Glomerular visceral epithelial cell (primary cell): ENCODE measurements around the gene SRD5A2.

ENCODE experiments used
- DNase-seq: peaks from one replicate; pipeline ENCODE4 v3.0.0-alpha.2; 2016; ENCODE audit errors: extremely low spot score

The SRD5A2 gene, protein sequence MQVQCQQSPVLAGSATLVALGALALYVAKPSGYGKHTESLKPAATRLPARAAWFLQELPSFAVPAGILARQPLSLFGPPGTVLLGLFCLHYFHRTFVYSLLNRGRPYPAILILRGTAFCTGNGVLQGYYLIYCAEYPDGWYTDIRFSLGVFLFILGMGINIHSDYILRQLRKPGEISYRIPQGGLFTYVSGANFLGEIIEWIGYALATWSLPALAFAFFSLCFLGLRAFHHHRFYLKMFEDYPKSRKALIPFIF

DNA sequence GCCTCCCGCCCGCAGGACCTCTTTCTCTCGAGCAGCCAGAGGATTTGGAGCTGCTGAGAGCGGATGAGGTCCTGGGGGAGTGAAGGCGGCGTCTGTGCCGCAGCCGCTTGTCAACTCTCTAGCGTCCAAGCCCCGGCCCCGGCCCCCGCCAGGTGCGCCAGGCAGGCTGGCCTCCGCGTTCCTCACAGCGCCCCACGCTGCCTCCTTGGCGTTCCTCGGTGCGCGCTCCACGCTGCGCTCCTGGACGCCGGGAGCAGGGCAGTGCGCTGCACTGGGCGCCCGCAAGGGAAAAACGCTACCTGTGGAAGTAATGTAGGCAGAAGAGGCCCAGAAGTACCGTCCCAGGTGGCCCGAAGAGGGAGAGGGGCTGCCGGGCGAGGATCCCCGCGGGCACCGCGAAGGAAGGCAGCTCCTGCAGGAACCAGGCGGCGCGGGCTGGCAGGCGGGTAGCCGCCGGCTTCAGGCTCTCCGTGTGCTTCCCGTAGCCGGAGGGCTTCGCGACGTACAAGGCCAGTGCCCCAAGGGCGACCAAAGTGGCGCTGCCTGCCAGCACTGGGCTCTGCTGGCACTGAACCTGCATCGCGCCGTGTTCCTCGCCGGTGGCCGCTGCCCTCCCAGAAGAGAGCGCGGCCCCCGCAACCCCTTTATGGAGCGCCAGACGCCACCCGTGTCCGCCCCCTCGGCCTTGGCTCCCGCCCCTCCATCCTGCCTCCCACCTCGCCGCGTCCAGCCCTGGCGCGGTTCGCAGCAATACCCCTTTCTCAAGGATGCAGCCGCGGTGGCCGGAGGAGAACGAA is at the start of gene SRD5A2:
TSS of gene SRD5A2 (minus strand) at position 618 of the 797 bp plus-strand sequence. CDS start at position 580, 38 bp downstream.
- no peak for DNase-seq

DNA sequence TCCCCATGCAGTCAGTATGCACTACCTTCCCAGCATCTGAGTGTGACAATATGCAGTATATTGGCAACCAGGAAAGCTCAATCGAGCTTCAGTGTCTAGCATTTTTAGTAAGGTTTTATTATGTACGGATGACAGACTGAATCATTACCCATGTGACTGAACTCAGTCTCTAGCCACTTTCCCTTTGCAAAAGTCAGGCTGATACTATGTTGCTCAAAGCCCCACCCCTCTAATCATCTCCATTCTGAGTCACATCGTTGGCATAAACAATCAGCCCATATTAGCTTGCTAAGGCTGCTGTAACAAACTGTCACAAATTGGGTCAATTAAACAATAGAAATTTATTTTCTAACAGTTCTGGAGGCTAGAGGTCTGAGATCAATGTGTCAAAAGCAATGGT is 25.8 kb upstream of the SRD5A2 start:
- no peak for DNase-seq

DNA sequence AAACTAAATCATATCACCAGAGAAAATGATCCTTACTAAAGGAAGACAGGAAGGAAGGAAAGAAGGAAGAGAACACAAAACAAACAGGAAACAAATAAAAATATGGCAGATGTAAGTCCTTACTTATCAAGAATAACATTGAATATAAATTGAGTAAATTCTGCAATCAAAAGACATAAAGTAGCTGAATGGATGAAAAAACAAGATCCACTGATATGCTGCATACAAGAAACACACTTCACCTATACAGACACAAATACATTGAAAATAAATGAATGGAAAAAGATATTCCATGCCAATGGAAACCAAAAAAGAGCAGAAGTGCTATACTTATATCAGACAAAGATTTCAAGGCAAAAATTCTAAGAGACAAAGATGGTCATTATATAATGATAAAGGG is 18.0 kb upstream of the SRD5A2 start:
- no peak for DNase-seq

DNA sequence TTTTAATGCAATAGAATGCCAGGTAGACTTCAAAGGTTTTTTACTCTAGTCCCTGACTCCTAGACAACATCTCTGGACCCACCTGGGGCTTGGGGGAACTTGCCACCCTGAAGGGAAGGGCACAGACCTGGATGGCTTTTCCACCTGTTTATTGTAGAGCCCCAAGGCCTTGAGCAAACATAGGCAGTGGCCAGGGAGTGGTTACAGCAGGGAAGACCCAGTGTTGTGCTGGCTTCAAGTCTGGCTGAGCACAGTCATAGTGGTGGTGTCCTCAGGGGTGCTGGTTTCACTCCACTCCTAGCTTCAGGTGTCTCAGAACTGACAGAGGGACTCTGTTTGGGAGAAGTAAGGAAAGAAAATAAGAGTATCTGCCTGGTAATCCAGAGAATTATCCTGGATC is 5.5 kb upstream of the SRD5A2 start:
- DNase-seq, result no peak

DNA sequence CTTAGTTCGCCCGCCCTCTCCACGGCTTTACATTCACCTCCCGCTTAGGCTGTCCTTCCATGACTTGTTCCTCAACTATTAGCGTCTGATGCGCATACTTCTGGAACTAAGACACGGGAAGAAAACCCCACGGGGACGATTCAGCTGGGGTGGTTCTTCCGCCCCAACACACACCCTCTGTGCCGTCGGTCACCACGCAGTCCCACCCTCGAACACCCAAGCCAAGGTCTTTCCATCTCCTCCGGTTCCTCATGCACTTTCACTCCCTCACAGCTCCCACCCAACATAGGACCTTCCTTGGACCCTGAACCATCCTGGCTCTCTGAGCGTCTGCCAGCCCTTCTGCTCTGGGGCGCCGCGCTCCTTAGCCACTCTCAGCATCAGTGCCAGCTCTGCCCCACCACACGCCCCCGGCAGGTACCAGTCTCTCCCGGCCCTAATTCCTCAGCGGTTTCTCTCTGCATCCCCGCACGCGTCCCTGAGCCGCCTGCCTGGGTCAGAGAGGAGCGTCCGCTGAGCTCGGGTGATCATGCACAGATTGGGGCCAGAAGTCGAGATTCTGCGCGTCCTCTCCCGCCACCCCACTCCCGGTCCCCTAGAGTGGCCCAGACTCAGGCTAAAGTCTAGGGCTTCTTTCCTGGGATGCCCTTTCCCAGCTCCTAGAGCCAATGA is 522 bp upstream of the SRD5A2 start:
- DNase-seq, result no peak

DNA sequence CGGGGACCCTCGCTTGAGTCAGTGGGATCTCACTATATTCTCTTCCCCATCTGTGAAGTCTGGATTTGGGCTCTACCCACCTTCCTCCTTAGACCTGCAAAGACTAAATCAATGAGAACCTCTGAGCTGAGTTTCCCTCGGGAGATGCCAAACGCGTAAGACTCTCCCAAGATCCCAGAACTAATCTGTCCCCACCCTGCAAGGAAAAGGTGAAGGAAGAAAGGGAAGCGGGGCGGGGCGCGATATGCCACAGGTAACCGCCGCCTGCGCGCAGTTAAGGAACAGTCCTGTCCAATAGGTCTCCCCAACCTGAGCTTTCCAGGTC is 780 bp downstream of the SRD5A2 start:
- no peak for DNase-seq

DNA sequence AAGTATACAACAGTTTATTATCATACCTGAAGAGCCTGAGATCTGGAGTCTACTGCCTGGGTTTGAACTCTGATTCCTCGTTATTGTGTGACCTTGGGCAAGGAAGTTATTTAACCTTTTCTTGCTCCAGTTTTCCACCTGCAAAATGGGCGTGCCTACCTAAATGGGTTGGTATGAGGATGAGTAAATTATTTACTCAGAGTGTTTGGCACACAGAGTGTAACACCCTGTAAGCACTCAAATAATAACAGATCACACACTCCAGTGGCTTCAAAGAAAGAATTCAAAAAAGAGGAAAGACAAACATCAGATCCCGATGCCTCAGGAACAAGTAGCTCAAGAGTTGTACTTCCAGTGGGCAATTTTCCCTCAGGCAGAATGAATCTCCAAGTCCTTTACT is 2.4 kb downstream of the SRD5A2 start:
- no peak for DNase-seq

DNA sequence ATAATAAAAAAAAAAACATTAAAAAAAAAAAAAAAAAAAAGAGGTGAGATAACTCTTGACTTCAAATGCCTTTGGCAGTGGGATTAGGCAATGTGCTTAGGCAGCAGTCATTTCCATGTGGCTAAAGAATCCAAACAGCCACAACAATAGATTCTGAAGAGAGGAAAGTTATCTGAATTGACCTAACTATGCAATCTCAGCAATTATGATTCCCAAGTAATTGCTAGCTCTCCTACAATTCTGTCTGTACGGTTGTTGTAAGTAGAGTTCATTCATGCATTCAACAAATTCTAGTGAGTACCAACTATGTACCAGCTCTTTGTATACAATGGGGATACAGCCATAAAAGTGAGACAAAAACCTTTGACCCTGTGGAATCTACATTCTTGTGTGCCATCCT is 3.6 kb downstream of the SRD5A2 start:
- no peak for DNase-seq

DNA sequence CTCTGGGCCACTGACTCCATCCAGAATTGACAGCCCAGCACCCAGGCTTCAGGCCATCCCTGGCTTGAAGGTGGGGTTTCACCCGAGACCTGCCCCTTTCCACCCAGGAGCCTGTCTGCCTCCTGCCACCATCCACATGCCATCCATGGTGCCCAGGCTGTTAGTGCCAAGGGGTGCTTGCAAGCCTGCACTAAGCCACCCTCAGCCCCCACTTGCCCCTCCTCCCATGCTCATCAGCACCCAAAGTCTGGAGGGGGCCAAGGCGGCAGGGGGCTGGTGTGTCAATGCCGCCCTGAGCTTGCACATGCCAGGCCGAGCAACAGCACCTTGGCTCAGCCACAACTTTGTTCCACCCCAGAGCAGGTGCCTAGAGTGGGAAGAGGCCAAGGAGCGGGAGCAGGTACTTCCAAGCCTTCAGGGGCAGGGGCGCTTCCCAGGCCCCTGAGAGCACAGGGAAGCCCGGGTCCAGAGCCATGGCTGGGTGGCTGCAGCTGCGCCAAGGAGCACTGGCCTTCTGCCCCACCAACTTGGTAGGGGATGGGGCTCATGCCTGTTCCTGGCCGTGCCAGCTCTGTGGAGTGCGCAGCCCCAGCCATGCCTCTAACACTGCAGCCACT is 12.0 kb downstream of the SRD5A2 start:
- DNase-seq, result no peak

DNA sequence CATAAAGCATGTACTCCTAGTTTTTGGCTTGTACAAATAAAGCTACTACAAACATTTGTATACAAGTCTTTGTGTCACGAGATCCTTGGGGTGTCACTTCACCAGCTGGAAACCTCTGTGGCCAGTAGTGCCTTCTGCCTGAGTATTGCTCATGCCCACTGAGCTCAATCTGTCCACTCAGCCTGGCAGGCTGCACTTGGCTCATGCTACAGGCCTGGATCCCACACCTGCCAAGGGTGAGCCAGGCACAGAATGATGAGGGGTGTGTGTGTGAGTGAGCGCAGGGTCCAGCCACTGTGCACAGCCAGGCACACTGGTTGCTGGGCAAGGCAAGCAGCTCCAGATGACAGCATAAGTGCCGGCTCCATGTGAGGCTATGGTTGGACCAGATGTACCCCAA is 13.1 kb downstream of the SRD5A2 start:
- DNase-seq, result no peak

DNA sequence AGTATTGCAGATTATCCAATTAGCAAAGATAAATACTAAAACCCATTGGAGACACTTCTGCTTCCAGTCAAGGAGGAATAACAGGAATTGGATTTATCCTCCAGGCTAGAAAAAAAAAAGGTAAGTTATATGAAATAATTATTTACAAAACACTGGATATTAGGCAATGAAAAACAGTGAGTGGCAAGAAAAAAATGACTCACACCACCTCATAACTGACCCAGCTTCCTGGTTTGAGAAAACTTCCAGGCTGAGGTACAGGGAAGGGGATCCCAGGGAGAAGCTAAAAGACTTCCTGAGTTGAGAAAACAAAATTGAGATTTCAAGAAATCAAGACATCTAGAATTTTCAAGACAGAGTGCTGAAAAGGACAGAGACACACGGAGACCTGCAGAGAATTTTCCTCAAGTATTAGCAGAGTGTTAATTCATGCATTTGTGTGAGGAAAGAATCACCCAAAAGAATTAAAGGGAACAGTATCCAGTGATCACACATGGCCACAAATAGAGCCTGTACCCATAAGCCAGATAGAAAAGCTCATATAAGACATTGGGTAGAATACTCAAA is 17.4 kb downstream of the SRD5A2 start:
- DNase-seq, result peak; percentile 11

DNA sequence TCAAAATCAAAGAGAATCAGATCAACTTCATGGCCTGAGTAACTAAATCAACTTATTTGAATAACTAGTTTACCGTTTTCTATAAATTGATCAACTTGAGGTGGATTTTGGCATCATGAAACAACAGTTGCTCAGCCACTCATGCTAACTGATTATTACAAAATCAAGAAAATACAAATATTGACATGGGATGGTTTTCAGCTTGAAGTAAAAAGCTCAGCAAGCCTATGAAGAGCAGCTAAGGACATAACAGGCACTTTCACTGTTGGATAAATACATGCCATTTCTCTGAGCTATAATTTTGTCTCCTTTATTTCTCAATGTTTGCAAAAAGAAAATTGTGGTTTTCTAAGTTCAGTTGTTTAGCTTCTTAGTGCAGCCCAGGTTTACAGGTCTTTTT is 18.9 kb downstream of the SRD5A2 start:
- no peak for DNase-seq

DNA sequence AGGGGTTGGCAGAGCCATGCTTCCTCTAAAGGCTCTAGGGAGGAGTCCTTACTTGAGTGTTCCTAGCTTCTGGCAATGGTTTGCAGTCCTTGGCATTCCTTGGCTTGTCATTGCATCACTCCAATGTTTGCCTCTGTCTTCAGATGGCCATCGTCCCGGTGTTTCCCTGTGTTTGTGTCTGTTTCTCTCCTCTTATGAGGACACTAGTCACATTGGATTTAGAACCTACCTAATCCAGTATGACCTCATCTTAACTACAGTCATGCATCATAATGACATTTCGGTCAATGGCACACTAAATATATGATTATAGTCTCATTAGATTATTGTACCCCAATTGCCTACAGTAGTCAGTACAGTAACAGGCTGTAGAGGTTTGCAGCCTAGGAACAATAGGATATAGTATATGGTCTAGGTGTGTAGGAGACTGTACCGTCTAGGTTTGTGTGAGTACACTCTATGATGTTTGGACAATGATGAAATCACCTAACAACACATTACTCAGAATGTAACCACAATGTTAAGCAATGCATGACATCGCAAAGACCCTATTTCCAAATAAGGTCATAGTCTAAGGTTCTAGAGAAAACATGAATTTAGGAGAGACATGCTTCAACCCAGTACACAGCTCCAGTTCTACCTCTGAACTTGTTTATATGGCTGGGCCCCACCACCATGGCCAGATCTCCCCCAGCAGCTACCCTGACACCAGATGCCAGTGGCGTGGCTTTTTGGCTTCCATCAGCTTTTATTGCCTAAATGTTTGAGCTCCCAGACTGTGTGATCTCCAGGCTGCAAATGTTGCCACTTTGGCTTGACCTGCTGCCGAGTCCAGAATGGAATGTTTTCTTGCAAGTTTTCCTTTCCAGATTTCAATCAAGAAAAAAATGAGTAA is 22.1 kb downstream of the SRD5A2 start:
- peak; percentile 64 for DNase-seq

DNA sequence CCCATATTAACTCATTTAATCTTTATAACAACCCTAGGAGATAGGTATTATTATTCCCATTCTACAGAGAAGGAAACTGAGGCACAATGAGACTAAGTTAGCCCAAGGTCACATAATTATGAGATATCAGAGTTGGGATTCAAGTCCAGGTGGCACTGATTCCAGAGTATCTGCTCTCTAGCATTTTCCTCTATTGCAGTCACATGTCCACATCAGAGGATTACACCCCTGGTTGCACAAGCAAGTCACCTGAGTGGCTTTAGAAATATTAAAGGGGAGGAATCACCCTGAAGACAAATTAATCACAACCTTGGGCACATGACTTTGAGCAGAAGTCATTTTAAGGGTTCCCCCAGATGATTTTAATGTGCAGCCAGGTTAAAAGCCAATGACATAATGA is 23.8 kb downstream of the SRD5A2 start:
- DNase-seq, result no peak

DNA sequence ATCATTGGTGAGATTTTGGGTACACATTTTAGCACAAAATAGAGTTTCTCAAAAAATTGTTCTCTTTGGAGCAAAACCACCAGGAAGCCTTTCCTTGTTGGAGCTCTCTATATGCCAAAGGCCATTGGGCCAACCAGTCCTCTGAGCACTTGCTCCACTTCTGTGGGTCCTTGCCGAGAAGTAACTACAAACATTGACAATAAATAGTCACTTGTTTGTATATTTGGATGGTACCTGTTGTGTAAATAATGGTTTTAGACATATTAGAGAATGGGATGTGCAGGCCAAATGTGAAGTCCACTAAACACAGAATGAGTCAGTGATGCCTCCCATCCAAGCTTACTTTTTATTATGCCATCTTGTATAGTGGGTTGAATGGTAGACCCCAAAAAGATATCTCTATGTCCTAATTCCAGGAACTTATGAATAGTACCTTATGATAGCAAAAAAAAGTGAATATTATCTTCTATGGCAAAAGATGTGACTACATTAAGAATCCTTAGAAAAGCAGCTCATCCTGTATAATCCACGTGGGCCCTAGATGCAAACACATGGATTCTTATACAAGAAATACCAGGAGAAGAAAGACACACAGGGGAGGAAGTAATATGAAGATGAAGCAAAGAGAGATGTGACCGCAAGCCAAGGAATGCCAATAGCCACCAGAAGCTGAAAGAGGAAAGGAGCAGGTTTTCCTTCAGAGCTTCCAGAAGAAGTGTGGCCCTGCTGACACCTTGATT is 24.6 kb downstream of the SRD5A2 start:
- DNase-seq, result no peak

DNA sequence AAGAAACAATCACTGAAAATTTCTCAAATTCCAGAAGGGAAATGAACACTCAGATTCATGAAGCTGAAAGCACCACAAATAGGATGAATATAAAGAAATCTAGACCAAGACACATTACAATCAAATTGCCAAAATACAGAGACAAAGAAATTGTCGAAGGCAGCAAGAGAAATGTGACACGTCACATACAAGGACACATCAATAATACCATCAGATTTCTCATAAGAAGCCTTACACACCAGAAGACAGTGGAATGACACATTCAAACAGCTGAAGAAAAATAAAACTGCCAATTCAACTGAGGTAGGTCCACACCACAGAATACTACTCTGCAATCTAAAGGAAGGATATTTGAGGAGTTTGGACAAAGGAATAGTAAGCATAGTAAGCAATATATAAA is 27.4 kb downstream of the SRD5A2 start:
- no peak for DNase-seq

DNA sequence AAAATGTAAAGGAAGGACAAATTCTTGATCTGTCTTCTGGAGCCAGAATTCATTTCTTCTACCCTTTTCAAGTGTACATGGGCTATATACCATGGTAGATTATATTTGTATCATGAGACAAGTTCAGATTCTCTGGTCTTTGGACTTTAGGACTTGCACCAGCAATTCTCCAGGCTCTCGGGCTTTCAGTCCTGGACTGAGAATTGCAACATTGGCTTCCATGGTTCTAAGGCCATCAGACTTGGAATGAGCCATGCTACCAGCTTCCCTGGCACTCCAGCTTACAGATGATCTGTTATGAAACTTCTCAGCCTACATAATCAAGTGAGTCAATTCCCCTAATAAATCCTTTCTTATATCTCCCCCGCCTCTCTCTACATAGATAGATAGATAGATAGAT is 33.3 kb downstream of the SRD5A2 start:
- no peak for DNase-seq

DNA sequence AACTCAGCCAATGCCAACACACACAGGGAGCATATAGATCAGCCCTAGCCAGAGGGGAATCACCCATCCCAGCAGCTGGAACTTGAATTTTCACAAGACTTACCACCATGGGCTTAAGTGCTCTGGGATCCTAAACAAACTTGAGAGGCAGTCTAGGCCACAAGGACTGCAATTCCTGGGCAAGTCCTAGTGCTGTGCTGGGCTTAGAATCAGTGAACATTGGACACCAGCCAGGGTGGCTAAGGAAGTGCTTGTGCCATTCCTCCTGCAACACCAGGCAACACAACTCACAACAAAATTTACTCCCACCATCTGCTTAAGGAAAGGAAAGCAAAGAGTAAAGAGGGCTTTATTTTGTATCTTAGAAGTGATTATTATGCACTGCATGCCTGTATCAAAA is 38.9 kb downstream of the SRD5A2 start:
- no peak for DNase-seq

DNA sequence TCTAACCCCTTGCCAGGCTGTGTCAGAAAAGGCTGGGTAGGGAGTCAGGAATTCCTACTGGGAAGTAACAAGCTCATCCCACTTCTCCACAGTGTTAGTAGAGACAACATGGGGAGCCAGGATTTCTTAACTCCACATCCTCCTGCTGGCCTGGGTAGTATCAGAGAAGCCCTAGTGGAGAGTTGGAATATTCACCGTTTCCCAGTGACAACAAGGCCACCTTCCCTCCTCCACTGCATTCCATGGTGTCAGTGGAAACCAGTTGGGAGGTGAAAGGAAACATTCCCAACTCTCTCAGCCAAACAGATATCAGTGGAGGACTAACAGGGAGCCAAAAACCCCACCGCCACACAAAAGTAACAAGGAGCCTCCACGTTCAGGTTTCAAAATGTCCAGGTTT is 41.2 kb downstream of the SRD5A2 start:
- no peak for DNase-seq

DNA sequence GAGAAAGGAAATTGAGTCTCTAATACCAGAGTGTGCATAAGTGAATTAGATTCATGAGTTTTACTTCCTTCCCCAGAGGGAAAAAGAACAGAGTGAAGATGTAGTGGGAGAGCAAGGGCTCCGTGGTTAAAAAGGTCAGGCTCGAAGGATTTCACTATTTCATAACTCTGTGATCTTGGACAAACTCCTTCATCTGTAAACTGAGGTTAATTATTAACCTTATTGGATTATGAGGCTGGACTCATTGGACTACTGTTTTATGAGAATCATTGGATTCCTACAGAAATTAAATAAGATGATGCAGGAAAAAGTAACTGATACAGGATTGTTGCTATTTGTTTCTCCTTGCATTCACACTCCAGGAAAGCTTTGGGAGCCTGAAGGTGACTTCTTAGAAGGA is 45.0 kb downstream of the SRD5A2 start:
- peak; percentile 46 for DNase-seq

DNA sequence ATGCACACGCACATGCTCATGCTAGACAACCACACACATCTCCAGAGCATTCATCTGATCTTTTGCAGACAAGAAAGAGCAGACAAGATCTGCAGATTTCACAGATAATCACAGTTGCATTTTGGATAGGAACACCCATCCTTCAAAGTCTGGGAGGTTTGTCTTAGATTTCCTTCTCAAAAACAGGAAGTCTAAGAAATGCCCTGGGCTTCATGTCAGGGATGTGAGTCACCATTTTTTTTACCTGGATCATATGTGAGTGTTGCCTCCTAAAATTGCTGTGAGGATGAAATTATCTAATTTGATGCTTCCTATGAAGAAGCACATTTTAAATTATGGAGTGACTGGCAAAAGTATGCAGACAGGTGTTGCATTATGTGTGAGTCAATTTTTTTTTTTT is 46.1 kb downstream of the SRD5A2 start:
- no peak for DNase-seq
